Smooth muscle cell (in vitro differentiated cells): Measurements from ENCODE around the gene MYZAP. TPM values are rescaled to one million over a fixed set of nuclear protein-coding genes. Genes with fewer than 3 reads are reported as not detected.

Experiments
- DNase-seq: peaks from one replicate; lab custom pipeline; 2025; ENCODE audit not compliant: unreplicated experiment; lab: John Stamatoyannopoulos, UW
- H2AFZ ChIP-seq: fragments of 200-600 bp; sonication (generic); 2 replicates; pipeline ENCODE4 v1.6.0; 2016; ENCODE audit warnings: antibody characterized with exemption, low read depth, mild to moderate bottlenecking
- H3F3A ChIP-seq: fragments of 200-600 bp; sonication (generic); 2 replicates; pipeline ENCODE4 v1.6.0; 2017; ENCODE audit warnings: antibody characterized with exemption, low read depth
- H3K27ac ChIP-seq: fragments of 200-600 bp; sonication (generic); 2 replicates; pipeline ENCODE4 v1.5.1; 2016; ENCODE audit warnings: low read depth, mild to moderate bottlenecking
- H3K27me3 ChIP-seq: fragments of 200-600 bp; sonication (generic); 2 replicates; pipeline ENCODE4 v1.6.1; 2016; ENCODE audit warnings: low read depth, mild to moderate bottlenecking
- H3K36me3 ChIP-seq: fragments of 200-600 bp; sonication (generic); 2 replicates; pipeline ENCODE4 v1.5.1; 2016; ENCODE audit warnings: low read depth
- H3K4me1 ChIP-seq: fragments of 200-600 bp; sonication (generic); 2 replicates; pipeline ENCODE4 v1.5.1; 2016; ENCODE audit warnings: low read depth
- H3K4me2 ChIP-seq: fragments of 200-600 bp; sonication (generic); 2 replicates; pipeline ENCODE4 v1.6.0; 2016; ENCODE audit warnings: mild to moderate bottlenecking
- H3K4me3 ChIP-seq: fragments of 200-600 bp; sonication (generic); 2 replicates; pipeline ENCODE4 v1.5.1; 2016; ENCODE audit warnings: mild to moderate bottlenecking
- H3K79me2 ChIP-seq: fragments of 200-600 bp; sonication (generic); 2 replicates; pipeline ENCODE4 v1.6.0; 2016; ENCODE audit warnings: low read depth, mild to moderate bottlenecking
- H3K9ac ChIP-seq: fragments of 200-600 bp; sonication (generic); 2 replicates; pipeline ENCODE4 v1.6.0; 2016; ENCODE audit warnings: low read depth
- H3K9me3 ChIP-seq: fragments of 200-600 bp; sonication (generic); replicated peaks from 2 replicates; pipeline ENCODE4 v1.5.1; 2016; ENCODE audit warnings: low read depth
- H4K20me1 ChIP-seq: fragments of 200-600 bp; sonication (generic); 2 replicates; pipeline ENCODE4 v1.6.0; 2016; ENCODE audit warnings: low read depth
- WGBS: methylation state at CpG from one replicate; pipeline ENCODE4 v1.1.7; 2016; ENCODE audit warnings: low lambda C conversion rate; 5-methylcytosine and 5-hydroxymethylcytosine counted together
- polyA plus RNA-seq: library from polyadenylated mRNA; unstranded; fragments of >200 nt; fragmentation: Nextera tagmentation; extraction: Ambion mirVana; gene quantifications from 2 replicates; pipeline ENCODE4 v1.2.1, GENCODE V29; 2016
- total RNA-seq: library from RNA; depleted of rRNA; stranded (reverse); fragments of >200 nt; gene quantifications from 2 replicates; pipeline ENCODE4 v1.2.3, GENCODE V29; 2014
- TF ChIP-seq, protein P1 (sequence below): fragments of 200-600 bp; sonication (generic); IDR thresholded peaks from 2 replicates; pipeline ENCODE4 v1.5.1; 2017; ENCODE audit warnings: borderline replicate concordance, mild to moderate bottlenecking, antibody characterized with exemption; ENCODE audit not compliant: insufficient read depth, poor library complexity, severe bottlenecking

Gene MYZAP
- total and polyA plus RNA-seq, 2 experiments from 2014 or later: 0.09 to 0.65 TPM

DNA sequence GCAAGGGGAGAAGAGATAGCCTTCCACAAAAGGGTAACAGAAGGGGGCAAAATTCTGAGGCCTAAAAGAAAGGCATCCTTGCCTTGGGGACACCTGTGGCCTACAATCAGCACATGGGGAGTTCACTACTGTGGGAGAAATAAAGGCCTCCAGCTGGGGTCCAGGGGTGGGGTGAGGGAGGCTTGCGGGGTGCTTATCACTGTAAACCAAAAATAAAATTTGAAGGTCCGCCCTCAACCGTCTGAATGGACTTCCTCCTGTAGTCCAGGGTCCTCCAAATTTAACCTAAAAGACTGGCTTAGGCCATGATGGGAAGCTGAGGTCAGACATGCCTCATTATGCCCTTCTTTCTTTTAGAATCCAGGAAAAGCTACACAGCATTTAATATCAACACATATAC lies 112.7 kb downstream of the MYZAP start:
- no peak overlapping the region for H2AFZ ChIP-seq
- H3F3A ChIP-seq: no peaks in the 10 kb centered on the region
- no peak overlapping the region for H3K4me2 ChIP-seq
- WGBS: 97% methylated on average over 3 of the region's 3 CpGs
- TF ChIP-seq, protein P1, sequence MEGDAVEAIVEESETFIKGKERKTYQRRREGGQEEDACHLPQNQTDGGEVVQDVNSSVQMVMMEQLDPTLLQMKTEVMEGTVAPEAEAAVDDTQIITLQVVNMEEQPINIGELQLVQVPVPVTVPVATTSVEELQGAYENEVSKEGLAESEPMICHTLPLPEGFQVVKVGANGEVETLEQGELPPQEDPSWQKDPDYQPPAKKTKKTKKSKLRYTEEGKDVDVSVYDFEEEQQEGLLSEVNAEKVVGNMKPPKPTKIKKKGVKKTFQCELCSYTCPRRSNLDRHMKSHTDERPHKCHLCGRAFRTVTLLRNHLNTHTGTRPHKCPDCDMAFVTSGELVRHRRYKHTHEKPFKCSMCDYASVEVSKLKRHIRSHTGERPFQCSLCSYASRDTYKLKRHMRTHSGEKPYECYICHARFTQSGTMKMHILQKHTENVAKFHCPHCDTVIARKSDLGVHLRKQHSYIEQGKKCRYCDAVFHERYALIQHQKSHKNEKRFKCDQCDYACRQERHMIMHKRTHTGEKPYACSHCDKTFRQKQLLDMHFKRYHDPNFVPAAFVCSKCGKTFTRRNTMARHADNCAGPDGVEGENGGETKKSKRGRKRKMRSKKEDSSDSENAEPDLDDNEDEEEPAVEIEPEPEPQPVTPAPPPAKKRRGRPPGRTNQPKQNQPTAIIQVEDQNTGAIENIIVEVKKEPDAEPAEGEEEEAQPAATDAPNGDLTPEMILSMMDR: no peak
- H3K9ac ChIP-seq: no peak overlapping the region
- H3K9me3 ChIP-seq: no peaks in the 10 kb centered on the region
- H3K4me1 ChIP-seq: peaks cover 10% of the 10 kb centered on the region
- H3K27me3 ChIP-seq: no peaks in the 10 kb centered on the region
- no peaks in the 10 kb centered on the region for H4K20me1 ChIP-seq
- no peak overlapping the region for H3K27ac ChIP-seq
- H3K79me2 ChIP-seq: peaks cover 23% of the 10 kb centered on the region
- H3K36me3 ChIP-seq: peaks cover under 1% of the 10 kb centered on the region
- H3K4me3 ChIP-seq: no peak overlapping the region
- no peak for DNase-seq

DNA sequence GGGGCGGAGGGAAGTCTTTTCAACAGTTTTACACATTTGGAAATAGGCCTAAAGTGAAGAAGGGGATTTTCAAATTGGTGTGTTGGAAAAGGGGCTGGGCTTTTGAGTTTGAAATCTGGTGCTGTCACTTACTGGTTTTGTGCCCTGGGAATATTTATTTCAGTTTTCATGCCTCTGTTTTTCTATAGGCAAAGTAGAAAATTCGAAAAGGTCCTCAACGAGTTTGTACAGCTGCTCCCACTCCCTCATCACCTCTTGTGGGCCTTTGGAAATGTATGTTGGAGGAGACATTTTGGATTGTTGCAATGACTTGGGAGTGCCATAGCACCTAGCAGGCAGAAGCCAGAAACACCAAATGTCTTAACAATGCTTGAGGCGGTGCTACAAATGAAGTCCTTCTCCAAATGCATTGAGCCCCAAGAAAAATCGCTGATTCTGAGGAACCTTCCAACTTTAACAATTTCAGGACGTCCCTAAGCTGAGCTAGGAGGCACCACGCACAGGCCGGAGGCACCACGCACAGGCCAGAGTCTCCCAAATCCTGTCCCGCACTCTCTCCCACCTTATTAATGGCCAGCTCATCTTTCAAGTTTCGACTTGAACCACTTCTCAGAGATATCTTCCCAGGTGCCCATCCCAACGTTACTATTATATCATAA lies 114.2 kb downstream of the MYZAP start:
- H4K20me1 ChIP-seq: peaks cover 11% of the 10 kb centered on the region
- peak overlapping the region; percentile 90 for H3K4me3 ChIP-seq
- H3K9me3 ChIP-seq: no peaks in the 10 kb centered on the region
- H3F3A ChIP-seq: no peaks in the 10 kb centered on the region
- no peak for DNase-seq
- peak overlapping the region; percentile 97 for H2AFZ ChIP-seq
- 93% methylated on average over 12 of the region's 12 CpGs for WGBS
- no peaks in the 10 kb centered on the region for H3K27me3 ChIP-seq
- H3K9ac ChIP-seq: peak overlapping the region; percentile 99
- peaks cover 34% of the 10 kb centered on the region for H3K79me2 ChIP-seq
- H3K27ac ChIP-seq: peak overlapping the region; percentile 98
- peak overlapping the region; percentile 89 for H3K4me2 ChIP-seq
- H3K4me1 ChIP-seq: peaks cover 10% of the 10 kb centered on the region
- TF ChIP-seq, protein P1: no peak
- H3K36me3 ChIP-seq: peaks cover 6% of the 10 kb centered on the region

DNA sequence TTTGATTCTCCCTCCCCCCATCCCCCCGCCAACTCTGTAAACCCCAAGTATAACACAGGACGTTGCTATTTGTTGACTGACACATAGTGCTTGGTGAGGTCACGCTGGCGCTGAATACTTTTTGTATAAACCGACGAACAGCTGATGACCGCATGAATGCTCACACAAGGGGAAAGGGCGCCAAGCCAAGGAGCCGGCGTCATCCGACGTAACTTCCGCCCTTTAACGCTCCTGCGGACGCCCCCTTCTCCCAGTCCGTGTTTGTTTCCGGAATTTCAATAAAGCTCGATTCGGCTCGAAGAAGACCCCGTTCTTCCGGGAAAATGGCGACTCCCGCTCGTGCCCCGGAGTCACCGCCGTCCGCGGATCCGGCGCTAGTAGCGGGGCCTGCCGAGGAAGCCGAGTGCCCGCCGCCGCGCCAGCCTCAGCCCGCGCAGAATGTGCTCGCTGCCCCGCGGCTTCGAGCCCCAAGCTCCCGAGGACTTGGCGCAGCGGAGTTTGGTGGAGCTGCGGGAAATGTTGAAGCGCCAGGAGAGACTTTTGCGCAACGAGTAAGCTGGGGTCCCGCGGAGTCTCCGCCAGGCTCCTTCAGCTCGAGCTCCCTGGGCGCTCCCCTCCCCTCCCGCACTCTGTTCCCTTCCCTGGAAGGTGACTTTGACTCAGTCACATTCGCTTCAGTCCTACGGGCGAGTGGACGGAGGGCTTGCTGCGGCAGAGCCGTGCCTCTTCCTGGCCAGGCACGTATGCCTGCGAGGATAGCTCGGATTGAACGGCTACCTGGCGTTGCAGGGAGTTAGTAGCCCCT lies 114.9 kb downstream of the MYZAP start, which contains the start of gene POLR2M:
TSS of gene POLR2M (plus strand) at position 310 of the 805 bp plus-strand sequence. CDS start at position 439, 129 bp downstream.
- peak within 1 kb of the TSS; percentile 90 for H3K4me3 ChIP-seq
- H2AFZ ChIP-seq: peak within 1 kb of the TSS; percentile 97
- under 1% methylated on average over 70 of the region's 70 CpGs for WGBS
- no peaks in the 10 kb centered on the region for H3F3A ChIP-seq
- no peaks in the 10 kb centered on the region for H3K27me3 ChIP-seq
- TF ChIP-seq, protein P1: no peak
- H3K4me2 ChIP-seq: peak within 1 kb of the TSS; percentile 89
- peaks cover 10% of the 10 kb centered on the region for H3K4me1 ChIP-seq
- no peaks in the 10 kb centered on the region for H3K9me3 ChIP-seq
- H3K9ac ChIP-seq: peak within 1 kb of the TSS; percentile 99
- peaks cover 34% of the 10 kb centered on the region for H3K79me2 ChIP-seq
- H3K27ac ChIP-seq: peak within 1 kb of the TSS; percentile 98
- H3K36me3 ChIP-seq: peaks cover 11% of the 10 kb centered on the region
- DNase-seq: peak; percentile 67
- H4K20me1 ChIP-seq: peaks cover 12% of the 10 kb centered on the region
